Fibroblast of the aortic adventitia (primary cell): ENCODE results near the gene SRRD. TPM values are rescaled to one million over a fixed set of nuclear protein-coding genes. Genes with fewer than 3 reads are reported as not detected.

Source experiments
- DNase-seq: peaks from one replicate; pipeline ENCODE4 v3.0.0-alpha.2; 2010; ENCODE audit warnings: low read depth
- H3K4me3 ChIP-seq: 2 replicates; pipeline ENCODE4 v1.5.1; 2011; ENCODE audit warnings: low read depth, mild to moderate bottlenecking, control low read depth, low read length, moderate library complexity
- total RNA-seq: library from RNA; depleted of rRNA; stranded (reverse); fragments of >200 nt; gene quantifications from 2 replicates; pipeline ENCODE4 v1.2.3, GENCODE V29; 2012; ENCODE audit warnings: low replicate concordance
- TF ChIP-seq, protein P1 (sequence below): IDR thresholded peaks from 2 replicates; pipeline ENCODE4 v1.5.1; 2011; ENCODE audit warnings: mild to moderate bottlenecking, low read length, control low read depth, inconsistent platforms; ENCODE audit not compliant: insufficient read depth

SRRD gene
- total RNA-seq, 1 donor: 15.7 TPM

DNA sequence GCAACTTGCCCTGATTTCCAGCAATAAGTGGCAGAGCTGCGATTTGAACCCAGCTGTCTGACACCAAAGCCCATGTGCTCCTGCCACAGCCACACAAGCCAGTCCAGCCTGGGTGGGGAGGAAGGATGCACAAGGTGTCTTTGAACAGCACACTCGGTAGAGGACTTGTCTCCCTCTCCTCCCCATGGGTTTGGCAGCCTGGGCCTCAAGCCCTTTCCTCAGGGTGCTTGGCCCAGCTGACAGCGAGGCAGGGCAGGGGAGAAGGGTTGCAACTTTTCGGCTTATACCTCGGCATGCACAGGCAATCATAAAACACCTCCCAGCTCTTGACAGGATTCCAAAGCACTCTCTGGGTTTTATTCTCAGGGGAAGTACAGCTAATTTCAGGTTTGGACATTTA lies 35.3 kb upstream of the SRRD start:
- no peak overlapping the region for H3K4me3 ChIP-seq
- DNase-seq: no peak
- TF ChIP-seq, protein P1, sequence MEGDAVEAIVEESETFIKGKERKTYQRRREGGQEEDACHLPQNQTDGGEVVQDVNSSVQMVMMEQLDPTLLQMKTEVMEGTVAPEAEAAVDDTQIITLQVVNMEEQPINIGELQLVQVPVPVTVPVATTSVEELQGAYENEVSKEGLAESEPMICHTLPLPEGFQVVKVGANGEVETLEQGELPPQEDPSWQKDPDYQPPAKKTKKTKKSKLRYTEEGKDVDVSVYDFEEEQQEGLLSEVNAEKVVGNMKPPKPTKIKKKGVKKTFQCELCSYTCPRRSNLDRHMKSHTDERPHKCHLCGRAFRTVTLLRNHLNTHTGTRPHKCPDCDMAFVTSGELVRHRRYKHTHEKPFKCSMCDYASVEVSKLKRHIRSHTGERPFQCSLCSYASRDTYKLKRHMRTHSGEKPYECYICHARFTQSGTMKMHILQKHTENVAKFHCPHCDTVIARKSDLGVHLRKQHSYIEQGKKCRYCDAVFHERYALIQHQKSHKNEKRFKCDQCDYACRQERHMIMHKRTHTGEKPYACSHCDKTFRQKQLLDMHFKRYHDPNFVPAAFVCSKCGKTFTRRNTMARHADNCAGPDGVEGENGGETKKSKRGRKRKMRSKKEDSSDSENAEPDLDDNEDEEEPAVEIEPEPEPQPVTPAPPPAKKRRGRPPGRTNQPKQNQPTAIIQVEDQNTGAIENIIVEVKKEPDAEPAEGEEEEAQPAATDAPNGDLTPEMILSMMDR: no peak

DNA sequence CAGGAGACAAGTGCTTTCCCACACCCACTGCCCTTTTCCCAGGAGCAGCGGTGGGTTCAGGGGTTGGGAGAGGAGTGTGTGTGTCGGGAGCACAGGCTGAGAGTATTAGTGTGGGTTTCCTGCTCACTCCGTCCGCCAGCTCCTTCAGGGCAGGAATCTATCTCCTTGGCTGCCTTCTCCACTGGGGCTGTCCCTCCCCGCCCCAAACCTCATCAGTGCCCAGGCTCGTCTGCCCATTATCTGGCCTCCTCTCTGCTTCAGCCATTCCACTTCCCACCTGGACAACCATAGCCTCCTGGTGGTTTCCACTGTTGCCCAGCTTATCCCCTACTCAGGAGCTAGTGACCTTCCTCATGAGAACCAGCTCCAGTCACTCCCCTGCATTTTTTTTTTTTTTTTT lies 34.7 kb upstream of the SRRD start:
- no peak overlapping the region for H3K4me3 ChIP-seq
- TF ChIP-seq, protein P1: no peak
- DNase-seq: no peak

DNA sequence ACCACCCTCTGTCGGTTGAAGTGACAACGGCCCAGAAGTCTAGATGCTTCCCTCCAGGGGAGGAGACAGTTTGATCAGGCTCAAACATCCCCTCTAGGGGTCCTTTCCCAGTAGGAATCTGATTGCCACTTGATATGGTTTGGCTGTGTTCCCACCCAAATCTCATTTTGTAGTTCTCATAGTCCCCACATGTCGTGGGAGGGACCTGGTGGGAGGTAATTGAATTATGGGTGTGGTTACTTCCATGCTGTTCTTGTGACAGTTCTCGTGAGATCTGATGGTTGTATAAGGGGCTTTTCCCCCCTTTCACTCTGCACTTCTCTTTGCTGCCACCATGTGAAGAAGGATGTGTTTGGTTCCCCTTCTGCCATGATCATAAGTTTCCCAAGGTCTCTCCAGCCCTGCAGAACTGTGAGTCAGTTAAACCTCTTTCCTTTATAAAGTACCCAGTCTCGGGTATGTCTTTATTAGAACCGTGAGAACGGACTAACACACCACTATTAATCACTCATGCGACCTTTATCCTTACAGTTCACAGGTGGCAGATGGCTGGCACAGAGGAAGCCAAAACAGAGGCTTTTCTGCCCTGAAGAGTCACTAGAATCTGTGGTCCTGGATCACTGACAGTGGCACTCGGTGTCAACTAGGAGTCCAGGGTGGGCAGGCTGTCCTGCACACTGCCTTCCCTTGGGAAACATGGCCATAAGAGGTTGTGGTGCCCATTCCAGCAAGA lies 33.1 kb upstream of the SRRD start:
- DNase-seq: no peak
- no peak overlapping the region for H3K4me3 ChIP-seq
- TF ChIP-seq, protein P1: no peak

DNA sequence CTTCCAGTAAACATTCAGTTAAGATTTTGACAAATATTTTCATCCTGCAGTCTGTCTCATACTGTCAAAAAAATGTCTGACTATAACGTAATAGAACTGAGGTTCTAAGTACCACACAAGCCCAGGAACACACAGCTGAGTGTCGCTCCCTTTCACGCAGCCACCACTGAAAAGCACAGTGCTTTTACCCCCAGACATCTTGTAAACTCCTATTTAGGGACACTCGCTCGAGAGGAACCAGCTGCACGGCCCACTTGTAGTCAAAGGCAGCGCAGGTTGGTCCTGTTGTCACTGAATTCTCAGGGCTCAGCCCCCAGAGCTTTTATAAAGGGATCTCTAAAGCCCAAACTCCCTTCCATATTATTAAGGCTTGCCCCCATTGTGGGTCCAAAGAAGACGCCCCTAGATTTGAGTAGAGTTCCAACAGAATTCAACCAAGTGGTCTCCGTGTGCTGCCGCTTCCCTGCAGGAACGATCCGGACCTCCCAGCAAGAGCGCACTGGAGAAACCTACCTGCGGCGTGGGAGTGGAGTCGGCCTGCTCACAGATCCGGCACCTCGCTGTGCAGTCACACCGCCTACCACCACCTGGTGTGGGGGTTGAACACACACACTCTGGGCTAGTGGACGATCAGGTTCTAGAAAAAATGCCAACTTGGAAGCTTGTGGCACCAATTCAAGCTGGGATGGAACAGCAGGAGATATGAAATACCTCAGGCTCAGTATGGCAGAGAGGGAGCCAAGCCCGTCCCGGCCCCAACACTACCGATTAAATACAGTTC lies 31.3 kb upstream of the SRRD start:
- DNase-seq: no peak
- no peak overlapping the region for H3K4me3 ChIP-seq
- TF ChIP-seq, protein P1: no peak

DNA sequence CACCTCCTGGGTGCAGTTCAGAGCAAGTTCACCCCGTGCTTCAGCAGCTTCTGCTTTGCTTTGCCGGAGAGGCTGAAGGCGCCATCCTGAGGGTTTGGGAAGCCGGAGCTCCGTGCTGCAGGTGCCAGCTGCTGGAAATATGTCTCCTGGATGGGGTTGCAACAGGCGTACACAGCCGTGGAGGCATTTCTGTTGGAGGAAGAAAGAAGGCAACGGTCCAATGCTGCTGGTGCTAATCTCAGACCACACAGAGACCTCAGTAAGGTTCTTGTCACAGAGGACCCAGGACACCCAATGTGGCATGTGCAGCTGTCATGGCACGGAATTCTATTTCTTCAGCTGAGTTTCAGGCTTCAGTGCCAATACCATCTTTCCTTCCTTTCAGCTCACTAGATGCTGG lies 30.5 kb upstream of the SRRD start:
- DNase-seq: no peak
- no peak overlapping the region for H3K4me3 ChIP-seq
- TF ChIP-seq, protein P1: no peak

DNA sequence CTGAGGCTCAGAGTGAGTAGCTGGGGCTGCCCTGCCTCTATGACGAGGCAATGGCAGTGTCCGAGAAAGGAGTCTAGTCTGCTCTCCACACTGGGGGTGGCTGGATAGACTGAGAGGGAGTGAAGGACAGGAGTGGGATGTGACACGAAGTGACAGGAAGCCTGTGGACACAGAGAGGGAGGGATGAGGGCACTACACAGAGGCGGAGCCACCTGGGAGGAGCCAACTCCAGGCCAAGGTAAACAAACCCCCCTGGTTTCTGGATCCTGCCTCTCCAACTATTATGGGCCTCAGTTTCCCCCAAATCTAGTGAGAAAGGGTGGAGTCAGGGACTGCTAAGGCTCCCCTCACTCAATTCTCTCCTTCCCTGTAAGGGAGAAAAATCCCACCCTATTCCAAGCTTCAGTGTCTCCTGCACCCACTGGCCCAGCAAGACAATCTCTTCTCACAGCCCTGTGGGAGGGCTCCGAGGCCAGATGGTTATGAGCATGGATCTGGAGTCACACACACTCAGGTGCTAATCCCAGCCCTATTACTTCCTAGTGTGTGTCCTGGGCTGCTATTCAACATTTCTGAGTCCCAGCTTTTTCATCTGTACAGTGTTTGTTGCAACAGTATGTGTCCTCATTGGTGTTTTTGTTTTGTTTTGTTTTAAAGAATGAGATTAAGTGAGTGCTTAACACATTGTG lies 29.7 kb upstream of the SRRD start:
- DNase-seq: no peak
- no peak overlapping the region for H3K4me3 ChIP-seq
- TF ChIP-seq, protein P1: no peak
